SJCRH30 (cell line): ENCODE results near the gene SP1. TPM values are rescaled to one million over a fixed set of nuclear protein-coding genes. Genes with fewer than 3 reads are reported as not detected.

Source experiments
- DNase-seq, 2 experiments: peaks; one replicate each; pipeline ENCODE4 v3.0.0-alpha.2; 2015 to 2020
- H3K27ac ChIP-seq: fragments of 250-450 bp; sonication (Bioruptor Pico); 2 replicates; pipeline ENCODE4 v1.5.1; 2020; ENCODE audit warnings: mild to moderate bottlenecking, moderate library complexity
- H3K27me3 ChIP-seq: fragments of 250-450 bp; sonication (Bioruptor Pico); 2 replicates; pipeline ENCODE4 v1.5.1; 2020; ENCODE audit warnings: mild to moderate bottlenecking, moderate library complexity
- H3K36me3 ChIP-seq: fragments of 250-450 bp; sonication (Bioruptor Pico); 2 replicates; pipeline ENCODE4 v1.5.1; 2020; ENCODE audit warnings: mild to moderate bottlenecking, moderate library complexity
- H3K4me1 ChIP-seq: fragments of 250-450 bp; sonication (Bioruptor Pico); 2 replicates; pipeline ENCODE4 v1.5.1; 2020; ENCODE audit warnings: mild to moderate bottlenecking, moderate library complexity
- H3K4me3 ChIP-seq: fragments of 250-450 bp; sonication (Bioruptor Pico); 2 replicates; pipeline ENCODE4 v1.5.1; 2020; ENCODE audit warnings: mild to moderate bottlenecking, moderate library complexity
- H3K9me3 ChIP-seq: fragments of 250-450 bp; sonication (Bioruptor Pico); replicated peaks from 2 replicates; pipeline ENCODE4 v1.5.1; 2020; ENCODE audit warnings: mild to moderate bottlenecking, moderate library complexity
- total RNA-seq: library from RNA; depleted of rRNA; stranded (reverse); fragments of >200 nt; shearing (Covaris generic); gene quantifications from 2 replicates; pipeline ENCODE4 v1.2.3, GENCODE V29; 2014; rRNA removed

SP1 gene
- total RNA-seq, 1 experiment from 2014 or later: 53.1 TPM

DNA sequence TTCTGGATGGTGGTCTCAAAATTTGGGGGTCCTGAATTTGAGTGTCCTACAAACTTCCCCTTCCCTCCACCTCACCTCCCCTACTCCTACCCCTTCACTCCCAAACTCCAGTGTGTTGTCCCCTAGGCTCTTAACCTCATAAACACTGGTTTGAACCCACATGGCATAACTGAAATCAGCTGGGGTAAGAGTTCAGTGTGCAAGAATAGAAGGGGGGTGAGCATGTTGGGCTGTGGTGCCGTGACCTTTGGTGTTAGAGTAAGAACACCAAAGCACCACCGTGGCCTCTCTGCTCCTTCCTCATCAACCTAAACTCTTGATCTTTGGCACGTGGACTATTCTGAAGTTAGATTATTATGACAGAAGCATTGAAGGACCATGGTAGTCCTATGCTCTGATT lies 83.0 kb downstream of the SP1 start:
- H3K27ac ChIP-seq: no peak overlapping the region
- DNase-seq: no peak
- H3K36me3 ChIP-seq: peaks cover 98% of the 10 kb centered on the region
- H3K27me3 ChIP-seq: no peaks in the 10 kb centered on the region
- H3K9me3 ChIP-seq: no peaks in the 10 kb centered on the region
- H3K4me3 ChIP-seq: no peak overlapping the region
- no peaks in the 10 kb centered on the region for H3K4me1 ChIP-seq

DNA sequence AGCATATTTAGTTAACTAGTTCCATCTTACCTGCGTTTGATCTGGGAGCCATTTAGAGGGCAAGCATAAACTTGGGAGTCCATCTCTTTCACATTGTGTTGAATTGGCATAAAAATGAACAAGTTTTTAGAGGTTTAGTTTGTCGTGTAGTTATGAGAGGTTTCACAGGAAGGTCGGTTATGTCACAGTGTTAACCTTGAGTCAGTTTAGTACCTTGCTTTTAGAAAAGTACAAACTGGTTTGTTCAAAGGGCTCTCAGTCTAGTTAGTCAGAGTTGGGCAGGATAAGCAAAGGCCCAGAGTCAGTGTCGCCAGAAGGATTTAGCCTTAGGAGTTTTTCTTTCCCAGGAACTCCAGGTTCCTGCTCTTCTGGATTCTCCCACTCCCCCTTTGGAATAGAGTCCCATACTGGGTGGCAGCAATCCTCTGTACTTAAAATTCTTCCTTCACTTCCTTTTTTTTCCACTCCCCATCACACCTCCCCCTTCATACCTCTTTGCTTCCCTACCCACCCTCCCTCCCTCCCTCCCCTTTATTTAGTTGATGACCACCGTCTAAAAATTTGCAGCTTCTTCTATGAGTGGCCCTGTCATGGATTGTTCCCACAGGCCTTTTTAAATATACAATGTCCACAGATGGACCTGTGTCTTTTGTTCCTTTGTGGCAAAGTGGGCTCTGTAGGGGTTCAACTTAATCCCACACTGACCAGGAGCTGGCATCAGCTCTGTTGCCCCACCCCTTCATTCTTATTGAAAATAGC lies 84.0 kb downstream of the SP1 start:
- no peak overlapping the region for H3K4me3 ChIP-seq
- peaks cover 98% of the 10 kb centered on the region for H3K36me3 ChIP-seq
- H3K27me3 ChIP-seq: no peaks in the 10 kb centered on the region
- H3K9me3 ChIP-seq: no peaks in the 10 kb centered on the region
- H3K27ac ChIP-seq: no peak overlapping the region
- H3K4me1 ChIP-seq: no peaks in the 10 kb centered on the region
- no peak for DNase-seq

DNA sequence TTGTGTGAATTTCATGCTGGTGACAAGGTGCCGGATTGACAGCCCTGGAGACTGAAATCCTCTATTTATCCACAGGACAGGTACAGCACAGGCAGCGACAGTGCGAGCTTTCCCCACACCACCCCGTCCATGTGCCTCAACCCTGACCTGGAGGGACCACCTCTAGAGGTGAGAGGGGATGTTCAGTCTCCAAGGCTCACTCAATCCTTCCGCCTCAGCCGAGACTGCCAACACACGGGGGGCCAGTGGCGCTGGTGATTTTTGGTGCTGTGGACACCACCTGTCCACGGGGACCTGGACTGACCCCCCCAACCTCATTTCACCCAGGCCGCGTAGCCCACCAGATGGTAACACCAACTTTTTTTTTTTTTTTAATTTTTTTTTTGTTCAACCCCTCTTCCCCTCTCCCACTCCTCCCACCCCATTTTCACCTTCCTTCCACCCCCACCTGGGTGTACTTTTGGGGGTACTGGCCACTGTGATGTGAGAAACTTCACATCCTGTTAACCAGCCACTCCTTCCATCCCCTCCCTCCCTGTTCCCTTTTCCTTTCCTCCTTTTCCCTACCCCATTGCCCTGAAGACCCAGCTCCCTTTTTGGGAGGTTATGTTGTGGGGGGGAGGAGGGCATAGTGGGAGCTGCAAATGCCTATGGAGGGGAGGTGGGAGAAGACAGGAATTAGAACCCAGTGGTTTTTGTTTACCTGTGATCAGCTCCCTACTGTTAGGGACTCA lies 84.9 kb downstream of the SP1 start:
- Histone ChIP-seq H3K27ac (no peak overlapping the region), H3K36me3 (peaks cover 98% of the 10 kb centered on the region), H3K4me1 (no peaks in the 10 kb centered on the region), H3K27me3 (no peaks in the 10 kb centered on the region), H3K9me3 (no peaks in the 10 kb centered on the region), H3K4me3 (no peak overlapping the region)
- no peak for DNase-seq

DNA sequence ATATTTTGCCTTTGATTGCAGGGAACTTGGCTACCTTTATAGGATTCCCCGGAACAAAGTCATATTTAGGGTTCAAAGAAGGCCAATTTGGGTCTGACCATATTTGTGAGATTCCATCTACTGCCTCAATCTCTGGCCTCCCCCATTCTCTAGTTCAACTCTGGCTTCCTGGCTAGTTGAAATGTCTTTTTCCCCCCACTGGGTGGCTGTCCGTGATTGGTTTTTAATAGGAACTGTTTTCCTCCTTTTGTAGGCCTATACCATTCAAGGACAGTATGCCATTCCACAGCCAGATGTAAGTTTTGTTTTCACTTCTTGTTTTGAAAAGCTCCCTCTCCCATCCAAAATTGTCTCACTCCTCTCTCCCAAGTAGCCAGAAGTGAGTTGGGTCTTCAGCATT lies 85.7 kb downstream of the SP1 start:
- no peak overlapping the region for H3K4me3 ChIP-seq
- H3K9me3 ChIP-seq: no peaks in the 10 kb centered on the region
- DNase-seq: no peak
- H3K27ac ChIP-seq: no peak overlapping the region
- H3K36me3 ChIP-seq: peaks cover 98% of the 10 kb centered on the region
- H3K27me3 ChIP-seq: no peaks in the 10 kb centered on the region
- H3K4me1 ChIP-seq: no peaks in the 10 kb centered on the region

Other genes with a start within 250 kb of the SP1 start
- gene ZNF740, start 199.5 kb upstream of the SP1 start, total RNA-seq: 17.4 and 17.8 TPM in 2 replicates
- 1.7 and 3.3 TPM in 2 replicates for gene CSAD, start 199.3 kb upstream of the SP1 start, total RNA-seq
- not detected in 2 replicates for gene ITGB7, start 172.9 kb upstream of the SP1 start, total RNA-seq
- gene RARG, start 148.0 kb upstream of the SP1 start, total RNA-seq: 5.0 and 5.5 TPM in 2 replicates
- gene ESPL1, start 111.9 kb upstream of the SP1 start, total RNA-seq: 24.9 and 29.5 TPM in 2 replicates
- gene PFDN5, start 84.6 kb upstream of the SP1 start, total RNA-seq: 297 and 308 TPM in 2 replicates
- gene MYG1, start 80.5 kb upstream of the SP1 start, total RNA-seq: 35.8 and 37.9 TPM in 2 replicates
- 55.5 and 57.2 TPM in 2 replicates for gene AAAS, start 58.6 kb upstream of the SP1 start, total RNA-seq
- not detected in 2 replicates for gene SP7, start 43.8 kb upstream of the SP1 start, total RNA-seq
- gene AMHR2, start 43.7 kb downstream of the SP1 start, total RNA-seq: 0.14 and 0.15 TPM in 2 replicates
- gene PRR13, start 61.6 kb downstream of the SP1 start, total RNA-seq: 54.5 and 59.5 TPM in 2 replicates
- 246 and 250 TPM in 2 replicates for gene PCBP2, start 71.9 kb downstream of the SP1 start, total RNA-seq
- 5.9 and 7.6 TPM in 2 replicates for gene MAP3K12, start 119.3 kb downstream of the SP1 start, total RNA-seq
- gene TARBP2, start 121.1 kb downstream of the SP1 start, total RNA-seq: 35.2 and 41.2 TPM in 2 replicates
- gene NPFF, start 127.3 kb downstream of the SP1 start, total RNA-seq: 0.43 TPM in 1 of 2 replicates, not detected in the other
- 9.9 and 13.3 TPM in 2 replicates for gene ATF7, start 246.2 kb downstream of the SP1 start, total RNA-seq